ENCODE measurements around the gene PLXNA4.

The PLXNA4 gene

GRCh38 chr7:132161976-132162375, 414.3 kb downstream of the PLXNA4 start:
- ChIA-PET CTCF (no interaction called here), POLR2A (no interaction called here)
- Histone ChIP-seq H3K4me3 (ENCODE audit: low read depth, low read length) (no peak overlapping the region), H3K27ac (ENCODE audit: extremely low read depth, low read depth, low read length) (no peak overlapping the region), H3K4me1 (ENCODE audit: control insufficient read depth, insufficient read depth, low read length) (no peaks in the 10 kb centered on the region), H3K36me3 (ENCODE audit: control insufficient read depth in 2 of 2, insufficient read depth in 1 of 2, low read length in 2 of 2) (no peaks in the 10 kb centered on the region), H3K9me3 (ENCODE audit: control insufficient read depth, insufficient read depth, low read depth, low read length) (no peaks in the 10 kb centered on the region)
- TF ChIP-seq SP7 (tag by site-specific recombination; IDR thresholded peaks at IDR 0.05) (no peak), ZNF274 (IDR thresholded peaks at IDR 0.05; ENCODE audit: low read length) (no peak), ZNF274 (tag by site-specific recombination; IDR thresholded peaks at IDR 0.05; ENCODE audit: borderline replicate concordance) (no peak), ZBTB49 (tag by site-specific recombination; IDR thresholded peaks at IDR 0.05; ENCODE audit: low read depth) (no peak), ZNF324 (tag by site-specific recombination; IDR thresholded peaks at IDR 0.05) (no peak), ZFP37 (tag by site-specific recombination; IDR thresholded peaks at IDR 0.05) (no peak), ZNF292 (tag by site-specific recombination; IDR thresholded peaks at IDR 0.05; ENCODE audit: borderline replicate concordance, low read depth) (no peak), ZNF664 (tag by site-specific recombination; IDR thresholded peaks at IDR 0.05) (no peak), ZNF416 (tag by site-specific recombination; IDR thresholded peaks at IDR 0.05) (no peak), GLI2 (tag by site-specific recombination; IDR thresholded peaks at IDR 0.05; ENCODE audit: borderline replicate concordance, low read depth) (no peak)

GRCh38 chr7:132161533-132161915, 414.7 kb downstream of the PLXNA4 start:
- Histone ChIP-seq H3K4me1 (ENCODE audit: control insufficient read depth, insufficient read depth, low read length) (no peaks in the 10 kb centered on the region), H3K4me3 (ENCODE audit: low read depth, low read length) (no peak overlapping the region), H3K9me3 (ENCODE audit: control insufficient read depth, insufficient read depth, low read depth, low read length) (no peaks in the 10 kb centered on the region), H3K36me3 (ENCODE audit: control insufficient read depth in 2 of 2, insufficient read depth in 1 of 2, low read length in 2 of 2) (no peaks in the 10 kb centered on the region), H3K27ac (ENCODE audit: extremely low read depth, low read depth, low read length) (no peak overlapping the region)
- ChIA-PET POLR2A (no interaction called here), CTCF (interaction anchor here (0.5 to 1.2 kb wide), 3 partner anchors 21 to 82 kb away, joined by 3 read pairs; no protein-coding TSS in a partner anchor)
- TF ChIP-seq ZNF623 (tag by site-specific recombination; IDR thresholded peaks at IDR 0.05) (no peak), ZNF610 (tag by site-specific recombination; IDR thresholded peaks at IDR 0.05; ENCODE audit: borderline replicate concordance) (no peak), ZNF26 (tag by site-specific recombination; IDR thresholded peaks at IDR 0.05) (no peak), REPIN1 (tag by site-specific recombination; IDR thresholded peaks at IDR 0.05; ENCODE audit: low read depth) (no peak), ZNF394 (tag by site-specific recombination; IDR thresholded peaks at IDR 0.05; ENCODE audit: borderline replicate concordance) (no peak), ZNF223 (tag by site-specific recombination; IDR thresholded peaks at IDR 0.05) (no peak), KLF9 (tag by site-specific recombination; IDR thresholded peaks at IDR 0.05; ENCODE audit: low read depth) (no peak), ZNF560 (tag by site-specific recombination; IDR thresholded peaks at IDR 0.05; ENCODE audit: borderline replicate concordance) (no peak), MEIS1 (CRISPR knock-in tag; IDR thresholded peaks at IDR 0.05; ENCODE audit: borderline replicate concordance) (no peak), ZNF335 (tag by site-specific recombination; conservative IDR thresholded peaks at IDR 0.05) (no peak), ZNF169 (tag by site-specific recombination; IDR thresholded peaks at IDR 0.05) (no peak), ZSCAN16 (tag by site-specific recombination; IDR thresholded peaks at IDR 0.05) (no peak)

Measured in HEK293 (cell line).